Stomach (tissue), 4 donors: ENCODE results near the gene TSHZ2.

ENCODE experiments used
- EP300 ChIP-seq: sonication (generic); formaldehyde crosslinking; IDR thresholded peaks from one replicate; pipeline ENCODE4 v1.6.1; 2017; ENCODE audit warnings: antibody characterized with exemption
- POLR2A ChIP-seq, 4 donors: fragments of 450-650 bp; IDR thresholded peaks; one replicate each; pipeline ENCODE4 v1.6.1; 2016; ENCODE audit warnings: antibody characterized with exemption in 4 of 4, control low read depth in 2 of 4, mild to moderate bottlenecking in 1 of 4, moderate library complexity in 1 of 4
- POLR2AphosphoS5 ChIP-seq, 3 donors: sonication (generic); formaldehyde crosslinking; IDR thresholded peaks; one replicate each; pipeline ENCODE4 v1.6.1; 2016; ENCODE audit warnings: antibody characterized with exemption in 3 of 3
- TF ChIP-seq, protein P1 (sequence below), 7 experiments: fragments of 450-650 bp in 4 of 7; fragments of 200-600 bp in 3 of 7; sonication (generic) in 3 of 7; IDR thresholded peaks; one replicate each; pipeline ENCODE4 v1.5.1; 2016 to 2019; ENCODE audit warnings: antibody characterized with exemption in 7 of 7, control low read depth in 2 of 7, mild to moderate bottlenecking in 1 of 7

DNA sequence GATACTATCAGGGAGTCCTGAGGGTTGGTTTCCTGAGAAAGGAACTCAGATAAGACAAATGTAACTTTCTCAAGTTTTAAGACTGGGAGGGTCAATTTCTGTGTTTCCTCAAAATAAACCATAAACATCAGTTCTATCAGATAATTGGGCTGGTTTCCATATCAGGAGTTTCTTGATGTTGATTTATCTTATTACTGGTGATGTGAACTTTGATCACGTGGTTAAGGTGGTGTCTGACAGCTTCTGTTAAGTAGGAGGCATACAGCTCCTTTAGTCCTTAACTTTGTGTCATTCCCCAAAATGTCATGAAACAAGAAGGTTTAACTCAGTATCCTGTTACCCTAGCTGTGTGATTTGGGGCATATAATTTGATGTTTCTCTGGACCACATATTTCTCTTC lies 476.3 kb downstream of the TSHZ2 start:
- TF ChIP-seq, protein P1, sequence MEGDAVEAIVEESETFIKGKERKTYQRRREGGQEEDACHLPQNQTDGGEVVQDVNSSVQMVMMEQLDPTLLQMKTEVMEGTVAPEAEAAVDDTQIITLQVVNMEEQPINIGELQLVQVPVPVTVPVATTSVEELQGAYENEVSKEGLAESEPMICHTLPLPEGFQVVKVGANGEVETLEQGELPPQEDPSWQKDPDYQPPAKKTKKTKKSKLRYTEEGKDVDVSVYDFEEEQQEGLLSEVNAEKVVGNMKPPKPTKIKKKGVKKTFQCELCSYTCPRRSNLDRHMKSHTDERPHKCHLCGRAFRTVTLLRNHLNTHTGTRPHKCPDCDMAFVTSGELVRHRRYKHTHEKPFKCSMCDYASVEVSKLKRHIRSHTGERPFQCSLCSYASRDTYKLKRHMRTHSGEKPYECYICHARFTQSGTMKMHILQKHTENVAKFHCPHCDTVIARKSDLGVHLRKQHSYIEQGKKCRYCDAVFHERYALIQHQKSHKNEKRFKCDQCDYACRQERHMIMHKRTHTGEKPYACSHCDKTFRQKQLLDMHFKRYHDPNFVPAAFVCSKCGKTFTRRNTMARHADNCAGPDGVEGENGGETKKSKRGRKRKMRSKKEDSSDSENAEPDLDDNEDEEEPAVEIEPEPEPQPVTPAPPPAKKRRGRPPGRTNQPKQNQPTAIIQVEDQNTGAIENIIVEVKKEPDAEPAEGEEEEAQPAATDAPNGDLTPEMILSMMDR (IDR thresholded peaks at IDR 0.05): no peak
- TF ChIP-seq POLR2AphosphoS5 (IDR thresholded peaks at IDR 0.05) (no peak), POLR2A (IDR thresholded peaks at IDR 0.05) (no peak), EP300 (no peak)
